LNCaP clone FGC (cell line): ENCODE measurements around the gene ASF1A.

Experiments
- DNase-seq: peaks from one replicate; pipeline ENCODE4 v3.0.0-alpha.2; 2011; ENCODE audit warnings: low read depth
- H3K4me3 ChIP-seq: 2 replicates; pipeline ENCODE4 v1.5.1; 2011; ENCODE audit warnings: mild to moderate bottlenecking, low read depth, low read length, control low read depth
- TF ChIP-seq, protein P1 (sequence below): IDR thresholded peaks from 2 replicates; pipeline ENCODE4 v1.5.1; 2012; ENCODE audit warnings: mild to moderate bottlenecking; ENCODE audit not compliant: control insufficient read depth, insufficient read depth; ENCODE audit errors: extremely low read depth

The ASF1A gene

DNA sequence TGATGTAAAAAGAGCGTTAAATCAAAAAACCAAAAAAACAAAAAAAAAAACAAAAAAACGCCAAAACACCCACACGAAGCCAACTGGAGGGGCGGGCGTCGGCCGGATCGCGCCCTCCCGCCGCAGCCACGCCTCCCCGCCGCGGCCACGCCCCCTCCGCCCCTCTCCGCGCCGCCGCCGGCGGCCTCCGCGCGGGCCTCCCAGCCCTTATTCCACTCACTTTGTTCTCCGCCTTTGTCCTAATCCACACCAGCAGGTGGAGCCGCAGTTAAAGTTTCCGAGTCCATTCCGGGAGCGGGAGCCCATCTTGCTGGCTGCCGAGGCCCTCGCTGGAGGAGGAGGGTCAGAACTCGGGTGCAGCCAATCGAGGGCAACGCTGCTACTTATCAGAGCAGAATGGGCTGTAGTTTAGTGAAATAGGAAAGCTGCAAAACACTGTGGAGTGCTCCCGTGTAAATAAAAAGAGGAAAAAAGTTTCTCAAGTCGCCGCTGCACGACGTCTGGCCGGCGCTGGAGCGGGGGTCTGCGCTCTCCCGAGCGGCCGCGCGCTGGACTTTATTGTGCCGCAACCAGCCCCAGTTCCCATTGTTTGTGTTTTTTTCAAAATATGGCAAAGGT is at the start of gene ASF1A:
ASF1A (plus strand) TSS at position 346 of the 618 bp plus-strand sequence; CDS start at position 608, 262 bp downstream.
- TF ChIP-seq, protein P1, sequence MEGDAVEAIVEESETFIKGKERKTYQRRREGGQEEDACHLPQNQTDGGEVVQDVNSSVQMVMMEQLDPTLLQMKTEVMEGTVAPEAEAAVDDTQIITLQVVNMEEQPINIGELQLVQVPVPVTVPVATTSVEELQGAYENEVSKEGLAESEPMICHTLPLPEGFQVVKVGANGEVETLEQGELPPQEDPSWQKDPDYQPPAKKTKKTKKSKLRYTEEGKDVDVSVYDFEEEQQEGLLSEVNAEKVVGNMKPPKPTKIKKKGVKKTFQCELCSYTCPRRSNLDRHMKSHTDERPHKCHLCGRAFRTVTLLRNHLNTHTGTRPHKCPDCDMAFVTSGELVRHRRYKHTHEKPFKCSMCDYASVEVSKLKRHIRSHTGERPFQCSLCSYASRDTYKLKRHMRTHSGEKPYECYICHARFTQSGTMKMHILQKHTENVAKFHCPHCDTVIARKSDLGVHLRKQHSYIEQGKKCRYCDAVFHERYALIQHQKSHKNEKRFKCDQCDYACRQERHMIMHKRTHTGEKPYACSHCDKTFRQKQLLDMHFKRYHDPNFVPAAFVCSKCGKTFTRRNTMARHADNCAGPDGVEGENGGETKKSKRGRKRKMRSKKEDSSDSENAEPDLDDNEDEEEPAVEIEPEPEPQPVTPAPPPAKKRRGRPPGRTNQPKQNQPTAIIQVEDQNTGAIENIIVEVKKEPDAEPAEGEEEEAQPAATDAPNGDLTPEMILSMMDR, result peak; percentile 86
- H3K4me3 ChIP-seq, result peak within 1 kb of the TSS; percentile 86
- DNase-seq, result peak; percentile 95

DNA sequence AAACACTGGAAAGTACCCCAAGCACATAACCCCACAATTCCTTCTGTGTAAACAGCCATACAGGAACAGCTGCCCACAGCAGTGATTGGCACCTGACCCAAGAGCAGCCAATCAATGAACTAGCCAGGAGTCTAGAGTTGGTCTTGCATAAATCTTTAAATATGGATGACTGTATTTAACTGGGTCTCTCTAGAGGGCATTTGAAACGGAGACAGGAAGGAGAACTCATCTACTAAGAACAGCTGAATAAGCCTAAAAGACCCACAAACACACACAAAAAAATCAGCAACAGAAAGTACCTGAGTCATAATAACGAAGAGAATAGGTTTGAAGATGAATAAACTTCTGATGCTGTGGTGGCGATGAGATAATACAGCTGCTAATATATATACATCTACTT is 49.0 kb upstream of the ASF1A start:
- TF ChIP-seq, protein P1, result no peak
- no peak overlapping the region for H3K4me3 ChIP-seq
- DNase-seq, result no peak

DNA sequence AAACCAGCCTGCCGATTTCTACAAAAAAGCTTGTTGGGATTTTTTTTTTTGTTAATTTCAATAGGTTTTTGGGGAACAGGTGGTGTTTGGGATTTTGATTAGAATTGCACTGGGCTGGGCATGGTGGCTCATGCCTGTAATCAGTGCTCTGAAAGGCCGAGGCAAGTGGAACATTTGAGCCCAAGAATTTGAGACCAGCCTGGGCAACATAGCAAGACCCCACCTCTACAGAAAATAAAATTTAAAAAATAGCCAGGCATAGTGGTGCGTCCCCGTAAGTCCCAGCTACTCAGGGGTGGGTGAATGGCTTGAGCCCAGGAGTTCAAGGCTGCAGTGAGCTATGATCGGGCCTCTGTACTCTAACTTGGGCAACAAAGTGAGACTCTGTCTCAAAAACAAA is 40.5 kb upstream of the ASF1A start:
- TF ChIP-seq, protein P1, result no peak
- DNase-seq, result no peak
- no peak overlapping the region for H3K4me3 ChIP-seq

DNA sequence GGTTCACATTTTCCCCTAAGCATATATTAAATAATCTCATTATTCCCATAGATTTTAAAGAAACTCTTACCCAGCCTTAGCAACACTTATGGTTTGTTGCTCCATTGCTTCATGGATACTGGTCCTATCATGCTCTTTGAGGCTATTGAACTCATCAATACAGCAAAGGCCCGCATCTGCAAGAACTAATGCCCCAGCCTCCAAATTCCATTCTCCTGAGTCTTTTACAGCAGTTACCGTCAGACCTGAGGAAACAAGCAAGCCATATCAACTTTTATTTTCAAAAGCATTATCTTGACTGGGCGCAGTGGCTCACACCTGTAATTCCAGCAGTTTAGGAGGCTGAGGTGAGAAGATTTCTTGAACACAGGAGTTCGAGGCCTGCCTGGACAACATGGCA is 37.7 kb upstream of the ASF1A start:
- H3K4me3 ChIP-seq, result no peak overlapping the region
- TF ChIP-seq, protein P1, result no peak
- no peak for DNase-seq

DNA sequence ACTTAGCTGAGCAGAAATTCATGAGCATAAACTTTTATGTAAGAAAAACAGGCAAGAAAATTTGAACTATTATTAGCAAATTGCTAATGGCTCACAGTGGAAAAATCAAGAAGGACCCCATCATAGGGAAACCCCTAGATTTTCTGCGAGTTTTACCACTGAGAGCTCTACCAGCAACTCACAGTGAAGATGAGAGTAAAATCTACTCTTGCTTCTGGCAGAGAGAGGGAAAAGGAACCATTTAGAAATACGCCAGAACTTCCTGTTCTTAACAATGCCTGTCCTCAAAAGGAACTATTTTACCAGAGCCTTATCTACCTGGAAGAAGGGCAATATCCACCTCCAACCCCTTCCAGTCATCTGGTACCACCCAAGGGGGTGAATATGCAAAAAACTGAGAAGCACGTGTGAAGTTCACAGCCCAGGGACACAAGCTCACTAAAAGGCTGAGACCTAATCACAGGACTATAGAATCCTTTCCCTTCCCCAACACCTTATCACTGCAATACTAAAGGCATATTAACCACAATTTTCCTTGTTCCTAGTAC is 34.4 kb upstream of the ASF1A start:
- H3K4me3 ChIP-seq, result no peak overlapping the region
- TF ChIP-seq, protein P1, result no peak
- no peak for DNase-seq

DNA sequence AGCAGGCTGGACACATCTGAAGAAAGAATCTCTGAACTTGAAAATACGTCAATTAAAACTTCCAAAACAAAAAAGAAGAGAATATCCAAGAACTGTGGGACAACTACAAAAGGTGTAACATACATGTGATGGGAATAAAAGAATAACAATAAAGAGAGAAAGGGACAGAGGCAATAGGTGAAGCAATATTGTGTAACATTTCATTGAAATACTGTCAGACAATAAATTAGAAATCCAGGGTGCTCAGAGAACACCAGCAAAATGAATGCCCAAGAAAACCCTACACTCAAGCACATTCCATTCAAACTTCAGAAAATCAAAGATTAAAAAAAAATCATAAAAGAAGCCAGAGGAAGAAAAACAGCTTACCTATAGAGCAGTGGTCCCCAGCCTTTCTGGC is 33.6 kb upstream of the ASF1A start:
- DNase-seq, result no peak
- TF ChIP-seq, protein P1, result no peak

DNA sequence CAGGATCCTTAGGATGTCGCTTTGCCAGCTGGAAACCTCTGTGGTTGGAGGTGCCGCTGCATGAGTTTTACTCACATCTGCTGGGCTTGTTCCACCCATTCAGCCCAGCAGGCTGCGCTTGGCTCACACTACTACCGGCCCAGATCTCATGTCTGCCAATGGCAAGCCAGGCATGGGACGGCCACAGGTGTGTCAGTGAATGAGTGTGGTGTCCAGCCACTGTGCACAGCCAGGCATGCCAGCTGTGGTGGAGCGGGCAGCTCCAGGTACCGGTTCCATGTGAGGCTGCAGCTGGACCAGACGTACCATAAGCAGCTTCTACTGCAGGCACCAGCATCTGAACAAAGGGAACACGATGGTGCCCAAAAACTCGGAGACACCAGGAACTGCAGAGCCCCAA is 33.1 kb upstream of the ASF1A start:
- no peak overlapping the region for H3K4me3 ChIP-seq
- TF ChIP-seq, protein P1, result no peak
- no peak for DNase-seq

More for the DNA sequence above, 33.6 kb upstream of the ASF1A start:
- H3K4me3 ChIP-seq, result no peak overlapping the region
